NCI-H345 treated with DMSO at 0.1 percent for 48 hours (cell line): ENCODE data around the gene ZNF512.
"Not testable (repeated sequence)": the region's sequence is repeated elsewhere in the genome, so short reads cannot be mapped to it uniquely, and the experiment has no call there.

Source experiments
- DNase-seq: peaks from one replicate; lab custom pipeline; 2025; ENCODE audit not compliant: unreplicated experiment; lab: John Stamatoyannopoulos, UW

The ZNF512 gene

GRCh38 chr2:27582695-27583389 lies at the start of gene ZNF512:
Gene ZNF512 (plus strand): TSS chr2:27583042. CDS start chr2:27583113, 71 bp downstream.
- peak; percentile 98 for DNase-seq

- DNase-seq = no peak
Observed at GRCh38 chr2:27537287-27537686, 45.6 kb upstream of the ZNF512 start.

GRCh38 chr2:27538839-27539450 lies 43.9 kb upstream of the ZNF512 start:
- not testable (repeated sequence) for DNase-seq

- DNase-seq = not testable (repeated sequence)
Observed at GRCh38 chr2:27539649-27540048, 43.2 kb upstream of the ZNF512 start.

GRCh38 chr2:27544143-27544821 lies 38.6 kb upstream of the ZNF512 start:
- no peak for DNase-seq

GRCh38 chr2:27545348-27546141 lies 37.3 kb upstream of the ZNF512 start:
- DNase-seq = no peak

- no peak for DNase-seq
Observed at GRCh38 chr2:27549303-27549702, 33.5 kb upstream of the ZNF512 start.

GRCh38 chr2:27551514-27551913 lies 31.3 kb upstream of the ZNF512 start:
- DNase-seq = no peak

GRCh38 chr2:27552941-27553340 lies 29.9 kb upstream of the ZNF512 start:
- DNase-seq = no peak

- not testable (repeated sequence) for DNase-seq
Observed at GRCh38 chr2:27554451-27554850, 28.4 kb upstream of the ZNF512 start.

GRCh38 chr2:27559228-27559627 lies 23.6 kb upstream of the ZNF512 start:
- DNase-seq = no peak

GRCh38 chr2:27561060-27561459 lies 21.8 kb upstream of the ZNF512 start:
- DNase-seq = no peak

- DNase-seq = no peak
Observed at GRCh38 chr2:27566628-27567027, 16.2 kb upstream of the ZNF512 start.

GRCh38 chr2:27569398-27569797 lies 13.4 kb upstream of the ZNF512 start:
- no peak for DNase-seq

- DNase-seq = no peak
Observed at GRCh38 chr2:27571197-27571596, 11.6 kb upstream of the ZNF512 start.

- DNase-seq = no peak
Observed at GRCh38 chr2:27571681-27572080, 11.2 kb upstream of the ZNF512 start.

- DNase-seq = no peak
Observed at GRCh38 chr2:27572439-27572838, 10.4 kb upstream of the ZNF512 start.

- no peak for DNase-seq
Observed at GRCh38 chr2:27572998-27573429, 9.8 kb upstream of the ZNF512 start.

GRCh38 chr2:27573452-27573851 lies 9.4 kb upstream of the ZNF512 start:
- no peak for DNase-seq

- no peak for DNase-seq
Observed at GRCh38 chr2:27581417-27582128, 1.3 kb upstream of the ZNF512 start.
